ENCODE results near the gene CNTNAP2. TPM values are rescaled to one million over a fixed set of nuclear protein-coding genes. Genes with fewer than 3 reads are reported as not detected.

CNTNAP2 gene
- total RNA-seq, 6 experiments from 2014 or later, result 0.07 to 0.13 (median 0.12) TPM; not detected in 3

- peaks cover 4% of the 10 kb centered on the region; the same call in 1 of the 2 replicates for H3K36me3 Mint-ChIP-seq (ENCODE audit: low read depth)
- peaks cover 41% of the 10 kb centered on the region for H3K9me3 Mint-ChIP-seq
- H3K27ac Mint-ChIP-seq, result no peak overlapping the region
- no peak for TF ChIP-seq CTCF (IDR thresholded peaks at IDR 0.05)
- no peaks in the 10 kb centered on the region for H3K27me3 Mint-ChIP-seq (ENCODE audit: insufficient read depth)
- DNase-seq, result no peak
- no peak overlapping the region for H3K4me3 Mint-ChIP-seq
- H3K4me1 Mint-ChIP-seq (ENCODE audit: low read depth), result no peaks in the 10 kb centered on the region
These were observed 1717.0 kb downstream of the CNTNAP2 start for GRCh38 chr7:147833557-147833956.

GRCh38 chr7:147833970-147834369, 1717.4 kb downstream of the CNTNAP2 start:
- no peaks in the 10 kb centered on the region for H3K4me1 Mint-ChIP-seq (ENCODE audit: low read depth)
- peaks cover 43% of the 10 kb centered on the region for H3K9me3 Mint-ChIP-seq
- no peak for TF ChIP-seq CTCF (IDR thresholded peaks at IDR 0.05)
- no peak overlapping the region for H3K27ac Mint-ChIP-seq
- no peak for DNase-seq
- H3K36me3 Mint-ChIP-seq (ENCODE audit: low read depth), result peaks cover 4% of the 10 kb centered on the region; the same call in 1 of the 2 replicates
- no peak overlapping the region for H3K4me3 Mint-ChIP-seq
- no peaks in the 10 kb centered on the region for H3K27me3 Mint-ChIP-seq (ENCODE audit: insufficient read depth)

- peaks cover 27% of the 10 kb centered on the region for H3K9me3 Mint-ChIP-seq
These were observed 1736.2 kb downstream of the CNTNAP2 start for GRCh38 chr7:147852833-147853232.

GRCh38 chr7:147857152-147858140, 1740.8 kb downstream of the CNTNAP2 start:
- no peak for TF ChIP-seq CTCF (IDR thresholded peaks at IDR 0.05)
- DNase-seq, result no peak
- Mint-ChIP-seq H3K27me3 (ENCODE audit: insufficient read depth) (no peaks in the 10 kb centered on the region), H3K4me1 (ENCODE audit: low read depth) (no peaks in the 10 kb centered on the region), H3K4me3 (no peak overlapping the region), H3K36me3 (ENCODE audit: low read depth) (no peaks in the 10 kb centered on the region), H3K9me3 (peaks cover 37% of the 10 kb centered on the region), H3K27ac (no peak overlapping the region)

More at GRCh38 chr7:147852833-147853232, 1736.2 kb downstream of the CNTNAP2 start:
- H3K36me3 Mint-ChIP-seq (ENCODE audit: low read depth), result no peaks in the 10 kb centered on the region
- no peaks in the 10 kb centered on the region for H3K4me1 Mint-ChIP-seq (ENCODE audit: low read depth)
- no peak overlapping the region for H3K4me3 Mint-ChIP-seq
- TF ChIP-seq CTCF (IDR thresholded peaks at IDR 0.05), result no peak
- no peak for DNase-seq
- H3K27me3 Mint-ChIP-seq (ENCODE audit: insufficient read depth), result no peaks in the 10 kb centered on the region
- H3K27ac Mint-ChIP-seq, result no peak overlapping the region

- Mint-ChIP-seq H3K9me3 (peaks cover 41% of the 10 kb centered on the region), H3K36me3 (ENCODE audit: low read depth) (no peaks in the 10 kb centered on the region), H3K4me3 (no peak overlapping the region), H3K4me1 (ENCODE audit: low read depth) (no peaks in the 10 kb centered on the region), H3K27ac (no peak overlapping the region), H3K27me3 (ENCODE audit: insufficient read depth) (no peaks in the 10 kb centered on the region; the same call in 1 of the 2 replicates)
- no peak for DNase-seq
- no peak for TF ChIP-seq CTCF (IDR thresholded peaks at IDR 0.05)
These were observed 1741.8 kb downstream of the CNTNAP2 start for GRCh38 chr7:147858421-147858820.

All from HFFc6 (cell line).